K562 (cell line): Measurements from ENCODE around the gene VARS1. TPM values are rescaled to one million over a fixed set of nuclear protein-coding genes. Genes with fewer than 3 reads are reported as not detected.

Experiments used
- ATF4 ChIP-seq: fragments of 450-650 bp; formaldehyde crosslinking; IDR thresholded peaks from 2 replicates; pipeline ENCODE4 v1.4.0; 2022; ENCODE audit warnings: mild to moderate bottlenecking, moderate library complexity
- BCL6 ChIP-seq: fragments of 250-450 bp; sonication (Bioruptor Pico); IDR thresholded peaks from 2 replicates; pipeline ENCODE4 v1.4.0; 2020
- CBX5 ChIP-seq: IDR thresholded peaks from 2 replicates; pipeline ENCODE4 v1.6.1; 2014; ENCODE audit warnings: low read depth, borderline replicate concordance
- GABPA ChIP-seq: fragments of 200-800 bp; sonication (Bioruptor generic); conservative IDR thresholded peaks from 2 replicates; pipeline ENCODE4 v1.6.1; 2016; ENCODE audit warnings: low read depth, missing genetic modification characterization, missing compliant biosample characterization
- HEY1 ChIP-seq: fragments of 250-450 bp; sonication (Bioruptor Pico); IDR thresholded peaks from 2 replicates; pipeline ENCODE4 v1.5.0; 2020; ENCODE audit warnings: mild to moderate bottlenecking, moderate library complexity, borderline replicate concordance
- HSF4 ChIP-seq: fragments of 250-450 bp; sonication (Bioruptor Pico); IDR thresholded peaks from 2 replicates; pipeline ENCODE4 v2.1.2; 2022; ENCODE audit warnings: mild to moderate bottlenecking, moderate library complexity, borderline replicate concordance
- ILF3 ChIP-seq: fragments of 450-650 bp; IDR thresholded peaks from 2 replicates; pipeline ENCODE4 v1.6.1; 2018; ENCODE audit warnings: antibody characterized with exemption, mild to moderate bottlenecking, moderate library complexity, borderline replicate concordance
- NR2C1 ChIP-seq, 2 experiments: fragments of 450-650 bp; IDR thresholded peaks; 2 replicates each; pipeline ENCODE4 v1.6.1; 2017; ENCODE audit warnings: mild to moderate bottlenecking in 2 of 2, antibody characterized with exemption in 1 of 2, inconsistent platforms in 1 of 2, missing compliant biosample characterization in 1 of 2, missing genetic modification characterization in 1 of 2
- PML ChIP-seq: IDR thresholded peaks from 2 replicates; pipeline ENCODE4 v1.6.1; 2012; ENCODE audit warnings: low read length, inconsistent platforms
- RBBP5 ChIP-seq: fragments of 200-600 bp; sonication (generic); IDR thresholded peaks from 2 replicates; pipeline ENCODE4 v1.6.1; 2012; ENCODE audit warnings: borderline replicate concordance, mild to moderate bottlenecking, low read length, control low read depth, inconsistent platforms; ENCODE audit not compliant: insufficient read depth, poor library complexity, severe bottlenecking
- RBM15 ChIP-seq: fragments of 200-400 bp; formaldehyde crosslinking; IDR thresholded peaks from 2 replicates; pipeline ENCODE4 v1.6.1; 2018; ENCODE audit warnings: mild to moderate bottlenecking, low read length, moderate library complexity; ENCODE audit not compliant: insufficient read depth
- RCOR1 ChIP-seq, 2 experiments: IDR thresholded peaks; 2 replicates each; pipeline ENCODE4 v1.6.1; 2012; ENCODE audit warnings: low read depth in 2 of 2, low read length in 2 of 2, borderline replicate concordance in 1 of 2, improper control_type of control experiment in 1 of 2
- SETDB1 ChIP-seq: IDR thresholded peaks from one replicate; pipeline ENCODE4 v1.6.1; 2012; ENCODE audit warnings: low read length, control low read depth, inconsistent platforms
- SLC30A9 ChIP-seq: fragments of 250-450 bp; sonication (Bioruptor Pico); IDR thresholded peaks from 2 replicates; pipeline ENCODE4 v1.8.0; 2022; ENCODE audit warnings: mild to moderate bottlenecking, moderate library complexity
- SREBF1 ChIP-seq: fragments of 150-350 bp; IDR thresholded peaks from 2 replicates; pipeline ENCODE4 v1.6.1; 2014; ENCODE audit warnings: antibody characterized with exemption, low read depth, low read length, borderline replicate concordance
- TAF7 ChIP-seq: fragments of 450-650 bp; IDR thresholded peaks from 2 replicates; pipeline ENCODE4 v1.6.1; 2016; ENCODE audit warnings: missing genetic modification characterization, missing compliant biosample characterization
- TAF9B ChIP-seq: fragments of 450-650 bp; IDR thresholded peaks from 2 replicates; pipeline ENCODE4 v1.6.1; 2018; ENCODE audit warnings: mild to moderate bottlenecking; ENCODE audit not compliant: partially characterized antibody
- TARDBP ChIP-seq: fragments of 450-650 bp; IDR thresholded peaks from 2 replicates; pipeline ENCODE4 v1.6.1; 2016
- TEAD2 ChIP-seq: fragments of 450-650 bp; IDR thresholded peaks from 2 replicates; pipeline ENCODE4 v1.6.1; 2016; ENCODE audit warnings: missing genetic modification characterization, control low read depth, missing compliant biosample characterization
- THRAP3 ChIP-seq: fragments of 450-650 bp; IDR thresholded peaks from 2 replicates; pipeline ENCODE4 v1.6.1; 2016; ENCODE audit warnings: mild to moderate bottlenecking, inconsistent platforms, borderline replicate concordance
- XRCC3 ChIP-seq: fragments of 450-650 bp; IDR thresholded peaks from 2 replicates; pipeline ENCODE4 v1.6.1; 2017; ENCODE audit warnings: mild to moderate bottlenecking, moderate library complexity
- ZBTB8A ChIP-seq: fragments of 450-650 bp; IDR thresholded peaks from 2 replicates; pipeline ENCODE4 v1.6.1; 2018; ENCODE audit warnings: mild to moderate bottlenecking, moderate library complexity; ENCODE audit not compliant: partially characterized antibody
- ZHX1 ChIP-seq: fragments of 150-350 bp; conservative IDR thresholded peaks from 2 replicates; pipeline ENCODE4 v1.6.1; 2014; ENCODE audit warnings: low read length
- ZNF124 ChIP-seq: sonication (generic); formaldehyde crosslinking; IDR thresholded peaks from 2 replicates; pipeline ENCODE4 v1.8.1; 2022; ENCODE audit warnings: missing genetic modification reagents
- ZNF444 ChIP-seq: fragments of 250-450 bp; sonication (Bioruptor Pico); IDR thresholded peaks from 2 replicates; pipeline ENCODE4 v1.4.0; 2020; ENCODE audit warnings: mild to moderate bottlenecking, moderate library complexity
- polyA plus RNA-seq, 8 experiments: library from polyadenylated mRNA; depleted of rRNA in 4 of 8; stranded (reverse) in 5 of 8; unstranded in 3 of 8; fragments of >200 nt; fragmentation: Nextera tagmentation in 2 of 8; fragmentation: Illumina TruSeq in 1 of 8; extraction: Ambion mirVana in 2 of 8; extraction: Trizol in 1 of 8; gene quantifications; 2 replicates each; pipeline versions ENCODE4 v1.2.1 to v1.2.3, GENCODE V29; 2011 to 2014; ENCODE audit warnings: inconsistent platforms in 1 of 8, missing spikeins in 1 of 8
- total RNA-seq, 7 experiments: library from RNA; depleted of rRNA in 6 of 7; stranded (reverse); fragments of >200 nt in 6 of 7; fragmentation: Illumina TruSeq in 2 of 7; extraction: Trizol in 2 of 7; gene quantifications; 2 replicates each; pipeline versions ENCODE4 v1.2.1 to v1.2.3, GENCODE V29; 2011 to 2021; ENCODE audit warnings: low replicate concordance in 1 of 7

VARS1 gene
- total and polyA plus RNA-seq, 9 of the 15 experiments (the other 6 are each of a cell fraction or from before 2014, with no cell fraction given): 2.9 to 488 (median 130) TPM

GRCh38 chr6:31769684-31770371 is 25.7 kb downstream of the VARS1 start (continued):
- TF ChIP-seq ZHX1 (peak; percentile 82), HEY1 (CRISPR knock-in tag) (no peak), RBBP5 (no peak), ILF3 (no peak), RBM15 (no peak), TAF7 (tag) (no peak), RCOR1 (IDR thresholded peaks at IDR 0.05; ENCODE audit: borderline replicate concordance in 1 of 2, low read depth in 2 of 2, low read length in 2 of 2) (peak in 1 of 2 experiments; percentile 95; a peak in 2 of 4 replicates), TEAD2 (no peak), THRAP3 (no peak; the same call in 1 of the 2 replicates), ZBTB8A (no peak), CBX5 (0 out of 2 replicates have a peak, but pooled peaks have one; percentile 33), TARDBP (no peak), GABPA (tag) (no peak), ZNF444 (CRISPR knock-in tag) (no peak), BCL6 (CRISPR knock-in tag) (no peak), SLC30A9 (CRISPR knock-in tag) (no peak), NR2C1 (IDR thresholded peaks at IDR 0.05) (no peak), NR2C1 (tag; IDR thresholded peaks at IDR 0.05) (no peak), XRCC3 (no peak), ZNF124 (CRISPR knock-in tag) (no peak), SETDB1 (no peak), SREBF1 (0 out of 2 replicates have a peak, but pooled peaks have one; percentile 80), PML (no peak), TAF9B (no peak), ATF4 (CRISPR knock-in tag) (no peak), HSF4 (CRISPR knock-in tag) (no peak)
